IPS-11a (cell line): Measurements from ENCODE around the gene TEC.
"Not testable (repeated sequence)": the region's sequence is repeated elsewhere in the genome, so short reads cannot be mapped to it uniquely, and the experiment has no call there.

Experiments used
- H3K4me3 ChIP-seq: one replicate; pipeline ENCODE4 v1.5.1; 2013; ENCODE audit warnings: low read depth, low read length, control low read depth

The TEC gene

GRCh38 chr4:48268956-48269860 is at the start of gene TEC:
TSS of gene TEC (minus strand) at chr4:48269838. CDS start at chr4:48228614, 41,224 bp downstream.
- peak within 1 kb of the TSS; percentile 87 for H3K4me3 ChIP-seq

- H3K4me3 ChIP-seq, result no peak overlapping the region
Measured at GRCh38 chr4:48315728-48316630, 46.3 kb upstream of the TEC start.

- not testable (repeated sequence) for H3K4me3 ChIP-seq
Measured at GRCh38 chr4:48314746-48315145, 45.1 kb upstream of the TEC start.

- H3K4me3 ChIP-seq, result no peak overlapping the region
Measured at GRCh38 chr4:48311896-48312295, 42.3 kb upstream of the TEC start.

GRCh38 chr4:48308901-48309300 is 39.3 kb upstream of the TEC start:
- no peak overlapping the region for H3K4me3 ChIP-seq

- no peak overlapping the region for H3K4me3 ChIP-seq
Measured at GRCh38 chr4:48307528-48307927, 37.9 kb upstream of the TEC start.

GRCh38 chr4:48305508-48305907 is 35.9 kb upstream of the TEC start:
- H3K4me3 ChIP-seq, result no peak overlapping the region

- no peak overlapping the region for H3K4me3 ChIP-seq
Measured at GRCh38 chr4:48300004-48300403, 30.4 kb upstream of the TEC start.

GRCh38 chr4:48299560-48299959 is 29.9 kb upstream of the TEC start:
- no peak overlapping the region for H3K4me3 ChIP-seq

GRCh38 chr4:48297256-48297846 is 27.7 kb upstream of the TEC start:
- H3K4me3 ChIP-seq, result no peak overlapping the region

- no peak overlapping the region for H3K4me3 ChIP-seq
Measured at GRCh38 chr4:48296365-48296764, 26.7 kb upstream of the TEC start.

- H3K4me3 ChIP-seq, result no peak overlapping the region
Measured at GRCh38 chr4:48295116-48295515, 25.5 kb upstream of the TEC start.

GRCh38 chr4:48292218-48292790 is 22.7 kb upstream of the TEC start:
- not testable (repeated sequence) for H3K4me3 ChIP-seq

- no peak overlapping the region for H3K4me3 ChIP-seq
Measured at GRCh38 chr4:48290146-48290772, 20.6 kb upstream of the TEC start.

- not testable (repeated sequence) for H3K4me3 ChIP-seq
Measured at GRCh38 chr4:48286060-48286459, 16.4 kb upstream of the TEC start.

GRCh38 chr4:48285640-48286039 is 16.0 kb upstream of the TEC start:
- not testable (repeated sequence) for H3K4me3 ChIP-seq

GRCh38 chr4:48275686-48276085 is 6.0 kb upstream of the TEC start:
- H3K4me3 ChIP-seq, result no peak overlapping the region

GRCh38 chr4:48275247-48275646 is 5.6 kb upstream of the TEC start:
- no peak overlapping the region for H3K4me3 ChIP-seq

- H3K4me3 ChIP-seq, result no peak overlapping the region
Measured at GRCh38 chr4:48271626-48272025, 2.0 kb upstream of the TEC start.

GRCh38 chr4:48270951-48271473 is 1.4 kb upstream of the TEC start:
- H3K4me3 ChIP-seq, result no peak overlapping the region
